BE2C (cell line): ENCODE data around the gene CPEB4.
A peak's percentile ranks its signal among the peaks of the same experiment; 100 is the strongest.

Source experiments
- DNase-seq: peaks from one replicate; pipeline ENCODE4 v3.0.0-alpha.2; 2020
- H3K27me3 ChIP-seq: fragments of 250-450 bp; sonication (Bioruptor Pico); 2 replicates; pipeline ENCODE4 v1.5.1; 2020; ENCODE audit warnings: mild to moderate bottlenecking
- H3K36me3 ChIP-seq: fragments of 250-450 bp; sonication (Bioruptor Pico); 2 replicates; pipeline ENCODE4 v1.5.1; 2020; ENCODE audit warnings: mild to moderate bottlenecking
- H3K4me1 ChIP-seq: fragments of 250-450 bp; sonication (Bioruptor Pico); 2 replicates; pipeline ENCODE4 v1.5.1; 2020
- H3K4me3 ChIP-seq: 2 replicates; pipeline ENCODE4 v1.5.1; 2011; ENCODE audit warnings: low read depth, low read length
- H3K9me3 ChIP-seq: fragments of 250-450 bp; sonication (Bioruptor Pico); 2 replicates; pipeline ENCODE4 v1.5.1; 2020
- CTCF ChIP-seq: IDR thresholded peaks from 2 replicates; pipeline ENCODE4 v1.5.1; 2012; ENCODE audit warnings: mild to moderate bottlenecking, low read depth, low read length

The CPEB4 gene

GRCh38 chr5:173852790-173853359, 35.3 kb upstream of the CPEB4 start:
- H3K4me1 ChIP-seq, result peaks cover 9% of the 10 kb centered on the region
- H3K36me3 ChIP-seq, result no peaks in the 10 kb centered on the region
- no peaks in the 10 kb centered on the region for H3K27me3 ChIP-seq
- no peak for TF ChIP-seq CTCF
- no peak for DNase-seq
- H3K9me3 ChIP-seq, result no peaks in the 10 kb centered on the region
- H3K4me3 ChIP-seq, result no peak overlapping the region

GRCh38 chr5:173853370-173854131, 34.6 kb upstream of the CPEB4 start:
- H3K9me3 ChIP-seq, result no peaks in the 10 kb centered on the region
- H3K4me3 ChIP-seq, result no peak overlapping the region
- no peaks in the 10 kb centered on the region for H3K27me3 ChIP-seq
- DNase-seq, result no peak
- no peak for TF ChIP-seq CTCF
- H3K4me1 ChIP-seq, result peaks cover 9% of the 10 kb centered on the region
- H3K36me3 ChIP-seq, result no peaks in the 10 kb centered on the region

- H3K4me1 ChIP-seq, result peaks cover 20% of the 10 kb centered on the region
- no peak for TF ChIP-seq CTCF
- H3K36me3 ChIP-seq, result no peaks in the 10 kb centered on the region
Observed at GRCh38 chr5:173855162-173855994, 32.8 kb upstream of the CPEB4 start.

GRCh38 chr5:173855995-173856656, 32.0 kb upstream of the CPEB4 start:
- no peak for DNase-seq
- peaks cover 20% of the 10 kb centered on the region for H3K4me1 ChIP-seq

More at GRCh38 chr5:173855162-173855994, 32.8 kb upstream of the CPEB4 start:
- Histone ChIP-seq H3K4me3 (no peak overlapping the region), H3K27me3 (no peaks in the 10 kb centered on the region), H3K9me3 (no peaks in the 10 kb centered on the region)
- peak; percentile 45 for DNase-seq

GRCh38 chr5:173857234-173857633, 30.9 kb upstream of the CPEB4 start:
- Histone ChIP-seq H3K27me3 (no peaks in the 10 kb centered on the region), H3K4me1 (peaks cover 20% of the 10 kb centered on the region), H3K36me3 (no peaks in the 10 kb centered on the region), H3K4me3 (no peak overlapping the region), H3K9me3 (no peaks in the 10 kb centered on the region)
- no peak for TF ChIP-seq CTCF
- DNase-seq, result peak; percentile 69

More at GRCh38 chr5:173855995-173856656, 32.0 kb upstream of the CPEB4 start:
- TF ChIP-seq CTCF, result no peak
- Histone ChIP-seq H3K36me3 (no peaks in the 10 kb centered on the region), H3K9me3 (no peaks in the 10 kb centered on the region), H3K4me3 (no peak overlapping the region), H3K27me3 (no peaks in the 10 kb centered on the region)
